Transverse colon (tissue), 4 donors: ENCODE measurements around the gene ARL5A.

Experiments used
- CTCF ChIP-seq, 5 experiments: fragments of 200-600 bp in 3 of 5; fragments of 450-650 bp in 2 of 5; sonication (generic) in 3 of 5; IDR thresholded peaks; 1 replicate in 2 of 5; 2 replicates in 3 of 5; pipeline ENCODE4 v1.5.1; 2016 to 2017; ENCODE audit warnings: antibody characterized with exemption in 5 of 5, inconsistent platforms in 3 of 5, mild to moderate bottlenecking in 2 of 5, moderate library complexity in 1 of 5
- EP300 ChIP-seq: sonication (generic); formaldehyde crosslinking; IDR thresholded peaks from one replicate; pipeline ENCODE4 v1.6.1; 2017; ENCODE audit warnings: antibody characterized with exemption, low read depth
- POLR2A ChIP-seq: fragments of 450-650 bp; IDR thresholded peaks from one replicate; pipeline ENCODE4 v1.6.1; 2016; ENCODE audit warnings: antibody characterized with exemption, mild to moderate bottlenecking, moderate library complexity
- POLR2AphosphoS5 ChIP-seq, 3 donors: sonication (generic); formaldehyde crosslinking; IDR thresholded peaks; one replicate each; pipeline ENCODE4 v1.6.1; 2016; ENCODE audit warnings: antibody characterized with exemption in 3 of 3

DNA sequence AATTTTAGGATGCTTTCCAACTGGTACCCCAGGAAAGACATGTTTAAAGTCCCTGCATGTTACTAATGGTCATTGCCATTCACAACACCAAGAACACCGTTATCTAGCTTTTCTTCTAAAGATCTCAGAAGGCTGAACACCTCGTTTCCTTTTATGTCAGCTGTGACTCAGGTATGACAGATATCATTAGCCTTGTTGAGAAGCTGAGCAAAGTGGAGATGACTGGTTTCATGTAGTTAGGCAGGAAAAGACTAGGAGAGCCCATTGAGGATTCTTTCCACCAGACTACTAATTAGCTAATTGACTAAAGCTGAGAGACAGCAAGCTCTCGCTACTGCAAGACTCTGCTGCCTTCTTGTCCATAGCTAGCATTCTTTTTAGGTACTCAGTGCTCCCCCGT lies 32.0 kb upstream of the ARL5A start:
- TF ChIP-seq CTCF (IDR thresholded peaks at IDR 0.05) (no peak), POLR2A (no peak), POLR2AphosphoS5 (IDR thresholded peaks at IDR 0.05) (no peak), EP300 (no peak)
